DMS 273 (cell line): ENCODE results near the gene ACTR8.
"Not testable (repeated sequence)": the region's sequence is repeated elsewhere in the genome, so short reads cannot be mapped to it uniquely, and the experiment has no call there.

Experiments used
- DNase-seq: peaks from one replicate; lab custom pipeline; 2025; ENCODE audit not compliant: unreplicated experiment; lab: John Stamatoyannopoulos, UW

Gene ACTR8, protein sequence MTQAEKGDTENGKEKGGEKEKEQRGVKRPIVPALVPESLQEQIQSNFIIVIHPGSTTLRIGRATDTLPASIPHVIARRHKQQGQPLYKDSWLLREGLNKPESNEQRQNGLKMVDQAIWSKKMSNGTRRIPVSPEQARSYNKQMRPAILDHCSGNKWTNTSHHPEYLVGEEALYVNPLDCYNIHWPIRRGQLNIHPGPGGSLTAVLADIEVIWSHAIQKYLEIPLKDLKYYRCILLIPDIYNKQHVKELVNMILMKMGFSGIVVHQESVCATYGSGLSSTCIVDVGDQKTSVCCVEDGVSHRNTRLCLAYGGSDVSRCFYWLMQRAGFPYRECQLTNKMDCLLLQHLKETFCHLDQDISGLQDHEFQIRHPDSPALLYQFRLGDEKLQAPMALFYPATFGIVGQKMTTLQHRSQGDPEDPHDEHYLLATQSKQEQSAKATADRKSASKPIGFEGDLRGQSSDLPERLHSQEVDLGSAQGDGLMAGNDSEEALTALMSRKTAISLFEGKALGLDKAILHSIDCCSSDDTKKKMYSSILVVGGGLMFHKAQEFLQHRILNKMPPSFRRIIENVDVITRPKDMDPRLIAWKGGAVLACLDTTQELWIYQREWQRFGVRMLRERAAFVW

DNA sequence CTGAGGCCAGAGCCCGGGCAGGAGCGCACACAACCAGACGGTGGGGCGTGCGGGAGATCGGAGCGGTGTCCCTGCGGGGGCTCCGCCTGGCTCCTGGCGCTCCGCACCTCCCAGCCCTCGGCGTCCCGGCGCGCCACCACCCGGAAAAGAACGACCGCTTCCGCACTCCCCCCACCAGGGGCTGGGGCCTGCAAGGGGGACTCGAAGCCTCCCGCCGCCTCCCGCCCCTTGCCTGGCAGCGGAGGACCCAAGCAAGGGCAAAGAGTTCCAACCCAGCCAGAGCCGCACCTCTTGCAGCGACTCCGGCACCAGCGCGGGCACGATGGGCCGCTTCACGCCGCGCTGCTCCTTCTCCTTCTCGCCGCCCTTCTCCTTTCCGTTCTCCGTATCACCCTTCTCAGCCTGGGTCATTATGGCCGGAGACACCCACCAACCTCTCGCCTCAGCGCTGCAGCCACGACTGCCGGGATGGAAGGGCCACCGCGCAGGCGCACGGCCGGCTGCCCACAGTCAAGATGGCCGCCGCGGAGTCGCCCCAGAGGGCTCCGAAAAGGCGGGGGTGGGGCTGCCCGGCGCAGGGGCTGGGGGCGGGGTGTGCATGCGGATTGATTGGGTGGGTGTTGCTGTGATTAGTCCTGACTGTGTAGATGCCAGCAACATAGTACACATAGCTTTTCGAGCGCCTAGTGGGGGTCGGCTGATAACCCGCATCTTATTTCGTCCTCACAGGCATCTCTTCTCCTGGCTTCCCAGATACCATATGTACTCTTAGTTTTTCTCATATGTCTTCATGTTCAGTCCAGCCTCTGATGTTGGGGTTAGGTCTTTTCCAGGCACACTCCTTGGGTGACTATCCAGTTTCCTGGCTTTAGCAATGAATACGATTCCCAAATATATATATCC is at the start of gene ACTR8:
Gene ACTR8, minus strand, starts transcription at position 462 of the 903 bp plus-strand sequence. Its CDS starts 51 bp downstream, at position 411.
- DNase-seq, result peak; percentile 79

DNA sequence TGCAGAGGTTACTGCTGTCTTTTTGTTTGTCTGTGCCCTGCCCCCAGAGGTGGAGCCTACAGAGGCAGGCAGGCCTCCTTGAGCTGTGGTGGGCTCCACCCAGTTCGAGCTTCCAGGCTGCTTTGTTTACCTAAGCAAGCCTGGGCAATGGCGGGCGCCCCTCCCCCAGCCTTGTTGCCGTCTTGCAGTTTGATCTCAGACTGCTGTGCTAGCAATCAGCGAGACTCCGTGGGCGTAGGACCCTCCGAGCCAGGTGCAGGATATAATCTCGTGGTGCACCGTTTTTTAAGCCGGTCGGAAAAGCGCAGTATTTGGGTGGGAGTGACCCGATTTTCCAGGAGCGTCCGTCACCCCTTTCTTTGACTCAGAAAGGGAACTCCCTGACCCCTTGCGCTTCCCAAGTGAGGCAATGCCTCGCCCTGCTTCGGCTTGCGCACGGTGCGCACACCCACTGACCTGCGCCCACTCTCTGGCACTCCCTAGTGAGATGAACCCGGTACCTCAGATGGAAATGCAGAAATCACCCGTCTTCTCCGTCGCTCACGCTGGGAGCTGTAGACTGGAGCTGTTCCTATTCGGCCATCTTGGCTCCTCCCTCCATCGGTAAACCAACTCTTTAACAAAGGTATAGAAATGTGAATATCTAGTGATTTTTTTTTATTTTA is 45.4 kb upstream of the ACTR8 start:
- not testable (repeated sequence) for DNase-seq

DNA sequence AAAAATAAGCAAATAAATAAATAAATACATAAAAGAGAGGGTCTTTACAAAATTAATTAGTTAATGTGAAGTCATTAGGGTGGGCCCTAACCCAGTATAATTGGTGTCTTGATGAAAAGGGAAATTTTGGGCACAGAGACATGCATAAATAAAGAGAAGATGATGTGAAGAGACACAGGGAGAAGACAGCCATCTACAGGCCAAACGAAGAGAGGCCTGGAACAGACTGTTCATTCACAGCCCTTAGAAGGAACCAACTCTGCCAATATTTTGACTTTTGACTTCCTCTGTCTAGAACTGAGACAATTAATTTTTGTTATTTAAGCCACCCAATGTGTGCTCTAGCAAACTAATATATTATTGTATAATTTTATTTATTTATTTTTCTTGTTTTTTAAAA is 39.3 kb upstream of the ACTR8 start:
- peak; percentile 21 for DNase-seq

DNA sequence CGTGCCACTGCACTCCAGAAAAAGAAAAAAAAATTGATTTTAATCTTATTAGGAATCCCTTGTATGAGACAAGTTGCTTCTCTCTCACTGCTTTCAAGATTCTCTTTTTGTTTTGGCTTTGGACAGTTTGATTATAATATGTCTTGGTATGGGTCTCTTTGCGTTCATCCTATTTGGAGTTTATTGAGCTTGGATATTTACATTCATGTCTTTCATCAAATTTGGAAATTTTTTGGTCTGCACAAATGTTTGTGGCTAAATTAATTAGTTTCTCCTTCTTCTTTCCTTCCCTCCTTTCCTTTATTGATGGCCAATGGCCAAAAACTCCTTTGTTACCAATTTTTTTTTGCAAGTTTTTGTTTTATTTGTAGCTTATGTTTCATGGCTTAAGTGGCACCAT is 37.8 kb upstream of the ACTR8 start:
- no peak for DNase-seq

DNA sequence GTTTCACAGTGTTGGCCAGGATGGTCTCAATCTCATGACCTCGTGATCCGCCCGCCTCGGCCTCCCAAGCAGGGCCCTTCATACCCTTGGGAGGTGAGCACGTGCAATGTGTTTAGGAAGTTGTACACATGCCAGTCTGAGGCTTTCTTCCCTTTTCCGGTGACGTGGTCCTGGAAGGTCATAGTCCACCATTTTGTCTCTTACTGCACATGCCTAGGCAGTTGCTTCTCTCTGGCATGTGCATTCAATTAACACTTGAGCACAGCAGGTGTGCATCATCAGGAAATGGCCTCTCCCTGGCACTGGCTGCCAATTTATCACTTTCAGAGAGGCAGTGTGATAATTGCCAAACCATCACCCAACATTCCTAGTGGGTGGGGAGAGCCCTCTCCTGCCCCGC is 31.4 kb upstream of the ACTR8 start:
- DNase-seq, result no peak

DNA sequence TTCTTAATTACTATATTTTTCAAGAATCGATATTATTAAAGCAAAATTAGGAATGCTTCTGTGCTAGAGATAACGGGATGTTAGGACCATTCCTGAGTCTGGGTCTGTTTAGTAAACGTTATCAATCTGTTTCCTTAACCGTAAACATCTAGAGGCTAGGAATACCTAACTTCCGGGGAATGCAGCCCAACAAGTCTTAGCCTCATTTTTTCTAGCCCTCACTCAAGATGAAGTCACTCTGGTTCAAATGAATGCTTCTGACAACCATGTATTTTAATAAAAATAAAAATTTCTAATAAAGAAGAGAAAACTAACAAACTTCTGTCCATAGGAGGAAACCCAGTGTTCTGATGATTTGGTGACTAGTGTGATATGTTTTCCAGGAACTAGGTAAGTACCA is 20.8 kb upstream of the ACTR8 start:
- no peak for DNase-seq

DNA sequence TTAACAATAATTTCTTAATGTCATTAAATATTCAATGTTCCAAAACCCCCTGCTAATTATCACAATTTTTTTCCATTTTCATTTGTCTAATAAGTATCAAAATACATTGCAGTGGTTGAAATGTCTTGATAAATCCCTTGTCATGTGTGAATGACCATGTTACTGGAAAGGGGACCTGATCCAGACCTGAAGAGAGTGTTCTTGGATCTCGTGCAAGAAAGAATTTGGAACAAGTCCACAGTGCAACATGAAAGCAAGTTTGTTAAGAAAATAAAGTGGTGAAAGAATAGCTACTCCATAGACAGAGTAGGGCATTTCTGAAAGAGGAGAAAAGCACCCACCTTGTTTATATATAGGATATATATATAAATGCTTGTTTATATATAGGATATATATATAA is 20.1 kb upstream of the ACTR8 start:
- DNase-seq, result no peak

DNA sequence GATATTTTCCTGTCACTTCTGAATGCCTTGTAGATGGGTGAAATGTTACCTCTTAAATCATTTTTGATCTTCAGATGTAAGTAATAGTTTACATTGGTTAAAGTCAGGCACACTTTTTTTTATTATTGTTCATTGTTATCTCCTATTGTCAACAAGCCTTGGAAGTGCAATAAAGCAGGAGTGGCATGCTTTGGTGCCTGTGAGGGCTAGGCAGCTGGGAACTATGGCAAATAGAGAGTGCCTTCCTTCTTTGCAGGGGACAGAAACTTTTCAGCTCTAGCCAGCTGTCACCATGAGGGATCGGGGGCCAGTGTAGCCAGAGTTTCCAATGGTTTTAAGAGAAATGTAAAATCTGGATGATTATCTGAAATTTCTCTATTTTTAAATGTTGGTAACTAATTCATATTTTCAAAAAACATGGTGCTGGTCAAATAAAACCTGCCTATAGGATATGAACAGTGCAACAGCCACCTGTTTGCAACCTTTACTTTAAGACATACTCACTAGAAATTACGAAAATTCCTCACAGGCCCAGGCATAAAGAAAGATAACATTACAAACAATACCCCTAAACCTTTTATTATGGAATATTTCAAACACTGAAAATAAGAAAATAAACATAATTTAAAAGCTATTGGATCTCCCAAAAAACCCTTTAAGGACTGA is 18.8 kb upstream of the ACTR8 start:
- no peak for DNase-seq

DNA sequence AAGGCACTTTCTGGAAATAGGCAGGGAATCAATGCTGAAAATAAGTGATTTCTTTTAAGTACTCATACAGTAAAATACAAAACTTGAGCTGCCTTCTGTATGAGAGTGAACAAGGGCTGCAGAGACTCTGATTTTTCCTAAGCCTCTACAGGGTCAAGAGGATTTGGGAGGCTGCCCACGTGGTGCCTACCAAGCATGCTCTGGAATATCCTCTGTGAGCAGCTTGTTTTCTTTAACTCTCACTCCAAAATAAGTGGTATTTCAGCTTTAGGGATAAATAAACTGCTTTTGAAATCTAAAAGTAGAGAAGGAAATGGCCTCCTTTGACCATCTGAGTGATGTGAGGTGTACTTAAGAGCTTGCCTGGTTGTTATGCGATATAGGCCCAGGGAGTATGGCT is 17.8 kb upstream of the ACTR8 start:
- no peak for DNase-seq

DNA sequence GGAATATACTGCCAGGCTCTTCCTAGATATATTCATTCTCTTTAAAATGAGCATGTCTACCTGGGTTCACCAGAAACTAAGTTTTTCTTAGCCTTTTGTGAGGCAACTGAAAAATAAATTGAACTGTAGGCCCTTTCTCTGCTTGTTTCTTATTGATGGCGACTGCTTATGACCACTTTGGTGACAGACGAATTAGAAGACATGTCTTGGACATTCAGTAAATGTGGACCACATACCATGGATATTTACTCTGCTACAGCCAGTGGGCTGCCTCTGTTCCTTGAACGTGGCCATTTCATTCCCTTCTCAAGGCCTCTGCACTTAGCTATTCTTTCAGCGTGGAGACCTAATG is 10.3 kb upstream of the ACTR8 start:
- DNase-seq, result no peak

DNA sequence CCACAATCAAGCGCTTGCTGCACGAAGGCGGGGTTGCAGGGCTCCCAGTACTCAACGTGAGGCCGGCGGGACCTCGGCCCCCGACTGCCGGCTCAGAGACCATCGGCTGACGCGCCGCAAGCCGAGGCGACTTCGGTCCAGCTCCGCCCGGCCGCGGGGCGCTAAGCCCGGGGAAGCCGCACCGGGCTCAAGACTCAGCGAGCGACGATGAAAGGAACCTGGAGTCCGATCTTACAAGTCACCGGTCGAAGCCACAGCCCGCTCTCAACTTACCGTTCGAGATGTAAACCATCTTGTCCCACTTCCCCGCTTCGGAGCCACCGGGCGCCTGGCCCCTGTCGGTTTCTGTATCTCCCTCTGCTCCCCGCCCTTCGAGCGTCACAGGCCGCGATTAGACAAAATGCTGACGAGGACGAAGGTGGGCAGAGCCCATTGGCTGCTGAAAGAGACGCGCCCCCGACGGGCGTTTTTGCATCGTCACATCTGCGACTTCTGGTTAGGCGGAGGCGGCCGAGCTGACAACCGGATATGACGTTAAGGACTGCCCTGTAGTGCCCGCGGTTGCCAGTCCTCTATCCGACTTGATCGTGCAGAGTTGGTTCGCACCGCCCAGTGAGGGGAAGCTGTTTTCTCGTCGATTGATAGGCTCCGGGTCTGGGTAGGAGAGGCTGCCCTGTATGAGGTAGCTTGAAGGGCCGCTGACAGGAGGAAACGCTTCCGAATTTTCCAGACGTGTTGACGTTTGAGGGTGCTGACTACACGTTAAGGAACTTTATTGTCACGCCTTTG is 9.7 kb upstream of the ACTR8 start, which contains the start of gene SELENOK:
Gene SELENOK, minus strand, starts transcription at position 363 of the 789 bp plus-strand sequence.
- peak; percentile 98 for DNase-seq

DNA sequence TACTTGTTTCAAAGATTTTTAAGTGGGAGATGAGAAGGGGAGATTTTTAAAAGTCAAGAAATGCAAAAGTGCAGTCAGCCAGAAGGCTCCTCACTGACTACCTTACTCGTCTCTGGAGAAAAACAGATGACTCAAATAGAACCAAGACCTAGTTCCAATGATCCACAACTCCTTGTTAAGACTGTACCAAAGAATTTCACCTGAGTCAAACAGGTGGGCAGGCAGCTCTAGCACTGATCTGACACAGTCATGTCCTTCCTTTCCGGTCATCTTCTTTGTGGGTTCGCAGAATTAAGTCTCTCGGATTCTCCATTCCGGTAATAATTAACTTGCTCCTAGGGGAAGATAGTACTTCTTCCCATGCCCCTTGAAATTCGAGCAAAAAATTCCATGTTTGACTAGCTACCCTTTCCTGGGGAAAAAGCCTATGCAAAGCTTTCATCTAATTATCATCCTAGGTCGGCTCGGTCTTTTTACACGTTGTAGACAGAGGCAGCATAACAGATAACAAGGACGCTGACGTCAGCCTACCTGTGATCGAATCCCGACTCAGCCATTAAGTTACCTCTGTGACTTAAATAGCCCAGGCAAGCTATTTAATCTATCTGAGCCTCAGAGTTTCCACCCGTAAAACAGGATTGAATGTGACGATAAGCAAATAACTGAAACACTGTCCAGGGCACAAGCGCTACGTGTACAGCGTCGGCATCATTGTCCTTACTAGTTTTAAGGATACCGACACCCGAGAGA is 8.9 kb upstream of the ACTR8 start:
- peak; percentile 45 for DNase-seq

DNA sequence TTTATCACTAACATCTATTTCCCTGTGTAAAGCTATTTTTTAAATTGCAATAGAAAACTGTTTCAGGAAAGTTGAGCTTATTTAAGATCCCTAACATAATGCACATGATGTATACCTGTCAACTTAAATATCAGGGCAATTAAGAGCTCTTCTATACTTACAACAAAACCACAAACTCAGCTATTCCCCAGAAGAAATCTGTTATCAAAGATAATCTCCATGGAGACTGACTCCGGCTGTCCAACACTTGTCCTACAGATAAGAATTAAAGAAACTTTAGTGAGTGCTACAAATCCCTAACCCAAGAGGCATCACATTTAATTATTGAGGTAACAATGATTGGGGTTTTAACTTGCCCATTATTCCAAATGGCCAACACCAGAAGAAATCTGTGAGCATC is 6.3 kb upstream of the ACTR8 start:
- no peak for DNase-seq

DNA sequence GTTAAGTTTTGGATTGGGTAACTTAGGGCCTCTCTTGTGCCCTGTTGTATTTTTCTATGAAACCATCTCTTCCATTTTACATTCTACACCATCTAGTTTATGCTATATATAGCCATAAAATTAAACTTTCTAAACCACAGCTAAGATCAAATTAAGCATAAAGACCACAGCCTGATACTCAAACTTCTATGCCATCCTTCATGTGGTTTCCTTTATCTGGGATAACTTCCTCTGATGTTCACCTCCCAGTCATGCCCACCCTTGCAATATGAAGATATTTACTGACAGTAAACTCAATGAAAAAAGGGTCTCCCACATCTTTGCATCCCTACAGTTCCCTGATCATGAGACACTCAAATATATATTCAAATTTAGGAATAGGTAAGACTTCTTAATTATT is 5.5 kb upstream of the ACTR8 start:
- no peak for DNase-seq

DNA sequence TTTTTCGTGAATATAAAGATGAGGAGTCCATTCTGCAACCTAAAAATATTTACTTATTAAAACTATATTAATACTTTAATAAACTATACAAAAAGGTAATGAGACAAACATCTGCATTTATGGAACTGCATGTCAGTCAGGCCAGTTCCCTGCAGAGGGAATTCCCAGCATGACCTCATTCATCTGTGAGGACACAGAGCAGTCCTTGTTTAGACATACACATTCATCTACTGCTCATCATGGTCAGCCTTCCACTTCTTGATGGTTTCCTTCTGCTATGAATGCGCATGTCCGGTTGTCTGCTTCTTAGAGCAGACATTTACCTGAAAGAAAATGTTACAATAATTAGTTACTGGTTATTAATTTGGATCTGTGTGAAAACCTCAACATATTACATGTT is 3.3 kb upstream of the ACTR8 start:
- no peak for DNase-seq

DNA sequence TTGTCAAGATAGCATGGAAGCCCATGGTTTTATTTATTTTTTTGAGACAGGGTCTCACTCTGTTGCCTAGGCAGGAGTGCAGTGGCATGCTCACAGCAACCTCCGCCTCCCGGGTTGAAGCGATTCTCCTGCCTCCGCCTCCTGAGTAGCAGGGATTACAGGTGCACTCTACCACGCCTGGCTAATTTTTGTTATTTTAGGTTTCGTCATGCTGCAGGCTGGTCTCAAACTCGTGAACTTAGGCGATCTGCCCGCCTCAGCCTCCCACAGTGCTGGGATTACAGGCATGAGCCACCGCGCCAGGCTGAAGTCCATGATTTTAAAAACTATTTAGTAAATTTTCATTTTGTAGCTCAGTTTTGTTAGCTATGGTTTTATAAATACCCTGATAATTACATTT is 2.7 kb upstream of the ACTR8 start:
- DNase-seq, result no peak

DNA sequence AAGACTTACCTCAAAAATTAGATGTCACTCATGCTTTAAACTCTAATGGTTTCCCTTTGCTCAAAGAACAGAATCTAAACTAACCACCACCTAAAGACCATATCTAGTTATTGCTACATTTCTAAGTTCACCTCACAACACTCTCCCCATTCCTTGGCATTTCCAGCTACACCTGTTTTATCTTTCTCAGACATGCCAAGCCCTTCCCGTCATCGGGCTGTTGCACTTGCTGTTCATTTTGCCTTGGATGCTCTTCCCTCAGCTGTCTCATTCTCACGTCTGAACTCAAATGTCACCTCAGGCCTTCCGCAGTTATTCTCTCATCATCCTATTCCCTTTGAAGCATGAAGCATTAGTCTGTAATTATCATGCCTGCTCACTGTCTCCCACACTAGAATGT is 1.1 kb upstream of the ACTR8 start:
- no peak for DNase-seq

DNA sequence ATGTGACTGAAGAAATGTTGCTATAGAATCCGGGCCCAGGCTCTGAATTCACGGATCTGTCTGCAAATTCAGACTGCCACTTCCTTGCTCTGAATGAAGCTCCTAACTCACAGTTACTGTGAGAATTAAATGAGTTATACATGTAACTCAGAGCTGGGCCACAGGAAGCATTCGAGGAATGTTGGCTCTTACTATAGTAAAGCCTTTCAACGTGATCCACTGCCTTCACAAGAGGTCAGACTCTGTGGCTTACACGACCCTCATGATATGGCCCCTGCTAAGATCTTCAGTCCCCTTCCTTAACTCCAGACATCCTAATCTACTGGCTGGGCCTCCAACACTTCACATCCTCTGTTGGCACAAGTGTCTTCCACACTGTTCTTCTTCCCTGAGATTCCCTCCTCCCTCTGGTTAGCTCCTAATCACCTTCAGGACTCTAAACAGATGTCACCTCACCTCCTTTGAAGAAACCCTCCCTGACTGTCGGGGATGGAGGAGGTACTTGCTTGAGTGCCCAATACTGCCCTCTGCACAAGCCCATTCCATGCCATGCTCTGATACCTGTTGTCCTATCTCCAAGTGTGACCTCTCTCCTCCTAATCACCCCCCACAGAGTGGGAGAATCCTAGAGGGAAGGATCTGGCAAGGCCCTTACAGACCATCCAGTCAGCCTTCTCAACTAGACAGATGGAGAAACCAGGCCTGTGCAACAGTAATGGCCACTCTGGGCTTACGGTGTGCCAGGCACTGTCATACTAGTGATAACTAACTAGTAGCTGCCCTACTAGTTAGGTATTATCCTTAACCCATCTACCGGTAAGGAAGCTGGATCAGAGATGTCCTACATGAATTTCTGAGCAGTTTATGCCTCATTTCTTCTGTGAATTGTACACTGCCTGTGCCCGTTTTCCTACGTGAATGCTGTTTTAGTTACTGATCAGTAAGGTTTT is 1.3 kb downstream of the ACTR8 start:
- DNase-seq, result no peak
